ENCODE measurements around the gene CES5A.
A peak's percentile ranks its signal among the peaks of the same experiment; 100 is the strongest.

GRCh38 chr16:55843105-55843395 lies 32.1 kb downstream of the CES5A start:
- TF ChIP-seq CTCF (IDR thresholded peaks at IDR 0.05) (peak in 1 of 3 donors; percentile 1), POLR2A (IDR thresholded peaks at IDR 0.05) (no peak)
